CD14-positive monocyte (primary cell): ENCODE data around the gene TDRD1. TPM values are rescaled to one million over a fixed set of nuclear protein-coding genes. Genes with fewer than 3 reads are reported as not detected.

ENCODE experiments used
- DNase-seq, 3 donors: peaks; one replicate each; pipeline ENCODE4 v3.0.0-alpha.2; 2011 to 2022
- H2AFZ ChIP-seq: 2 replicates; pipeline ENCODE4 v1.6.0; 2012; ENCODE audit warnings: mild to moderate bottlenecking, low read depth, low read length, inconsistent platforms; ENCODE audit not compliant: insufficient read depth, poor library complexity, severe bottlenecking
- H3K27ac ChIP-seq, 2 donors: 1 replicate in 1 of 2; 2 replicates in 1 of 2; pipeline ENCODE4 v1.5.1; 2012 to 2013; ENCODE audit warnings: low read length in 2 of 2, control low read depth in 1 of 2, inconsistent platforms in 1 of 2, low read depth in 1 of 2, mild to moderate bottlenecking in 1 of 2
- H3K27me3 ChIP-seq, 2 donors: one replicate each; pipeline versions ENCODE4 v1.6.0 to v1.6.1; 2011 to 2013; ENCODE audit warnings: low read length in 2 of 2; ENCODE audit not compliant: control insufficient read depth in 2 of 2, insufficient read depth in 2 of 2
- H3K36me3 ChIP-seq, 2 donors: replicated peaks in 1 of 2; 1 replicate in 1 of 2; 2 replicates in 1 of 2; pipeline versions ENCODE4 v1.5.1 to v1.6.1; 2012 to 2013; ENCODE audit warnings: low read length in 2 of 2, control low read depth in 1 of 2, inconsistent platforms in 1 of 2, mild to moderate bottlenecking in 1 of 2; ENCODE audit not compliant: insufficient read depth in 2 of 2, control insufficient read depth in 1 of 2
- H3K4me1 ChIP-seq, 2 donors: 1 replicate in 1 of 2; 2 replicates in 1 of 2; pipeline versions ENCODE4 v1.5.1 to v1.6.1; 2012 to 2013; ENCODE audit warnings: low read length in 2 of 2, control low read depth in 1 of 2, inconsistent platforms in 1 of 2, mild to moderate bottlenecking in 1 of 2, moderate library complexity in 1 of 2; ENCODE audit not compliant: insufficient read depth in 2 of 2, control insufficient read depth in 1 of 2
- H3K4me2 ChIP-seq: replicated peaks from 2 replicates; pipeline ENCODE3; 2012; ENCODE audit warnings: low read length, moderate library complexity, mild to moderate bottlenecking; ENCODE audit not compliant: poor library complexity, severe bottlenecking; ENCODE audit errors: extremely low read depth
- H3K4me3 ChIP-seq, 3 experiments: fragments of 200-600 bp in 1 of 3; sonication (generic) in 1 of 3; replicated peaks in 1 of 3; 1 replicate in 2 of 3; 2 replicates in 1 of 3; pipeline ENCODE4 v1.5.1; 2011 to 2013; ENCODE audit warnings: low read length in 3 of 3, mild to moderate bottlenecking in 3 of 3, control low read depth in 2 of 3, low read depth in 2 of 3, inconsistent platforms in 1 of 3, moderate library complexity in 1 of 3
- H3K79me2 ChIP-seq: 2 replicates; pipeline ENCODE4 v1.6.0; 2012; ENCODE audit warnings: mild to moderate bottlenecking, control low read depth, inconsistent platforms, low read length, moderate library complexity; ENCODE audit not compliant: insufficient read depth
- H3K9ac ChIP-seq: 2 replicates; pipeline ENCODE4 v1.6.0; 2017; ENCODE audit warnings: low read length, mild to moderate bottlenecking; ENCODE audit not compliant: insufficient read depth, poor library complexity, severe bottlenecking
- H3K9me3 ChIP-seq, 2 donors: replicated peaks in 1 of 2; 1 replicate in 1 of 2; 2 replicates in 1 of 2; pipeline versions ENCODE4 v1.5.1 to v1.6.1; 2012 to 2013; ENCODE audit warnings: low read length in 2 of 2, control low read depth in 1 of 2; ENCODE audit not compliant: control insufficient read depth in 1 of 2, insufficient read depth in 1 of 2
- H4K20me1 ChIP-seq: 2 replicates; pipeline ENCODE4 v1.6.0; 2012; ENCODE audit warnings: mild to moderate bottlenecking, low read length, control low read depth, moderate library complexity; ENCODE audit not compliant: insufficient read depth
- H3K27ac Mint-ChIP-seq, 7 donors: one replicate each; pipeline ENCODE4 v1.8.0; 2020; ENCODE audit warnings: mild to moderate bottlenecking in 7 of 7, mixed read lengths in 7 of 7, moderate library complexity in 6 of 7, inconsistent platforms in 2 of 7
- H3K27me3 Mint-ChIP-seq, 3 donors: one replicate each; pipeline ENCODE4 v1.8.0; 2021 to 2022; ENCODE audit warnings: low read depth in 3 of 3, mild to moderate bottlenecking in 3 of 3, mixed read lengths in 3 of 3, moderate library complexity in 3 of 3, inconsistent platforms in 1 of 3
- H3K36me3 Mint-ChIP-seq, 2 donors: one replicate each; pipeline ENCODE4 v1.8.0; 2020; ENCODE audit warnings: mixed read lengths in 2 of 2, inconsistent platforms in 1 of 2, mild to moderate bottlenecking in 1 of 2
- H3K4me1 Mint-ChIP-seq: one replicate; pipeline ENCODE4 v1.8.0; 2020; ENCODE audit warnings: mild to moderate bottlenecking, mixed read lengths
- H3K4me3 Mint-ChIP-seq, 2 donors: one replicate each; pipeline ENCODE4 v1.8.0; 2020; ENCODE audit warnings: mild to moderate bottlenecking in 2 of 2, mixed read lengths in 2 of 2, moderate library complexity in 1 of 2
- H3K9me3 Mint-ChIP-seq, 7 donors: one replicate each; pipeline ENCODE4 v1.8.0; 2020 to 2022; ENCODE audit warnings: mixed read lengths in 7 of 7, mild to moderate bottlenecking in 6 of 7, moderate library complexity in 6 of 7, inconsistent platforms in 2 of 7
- WGBS: methylation state at CpG from one replicate; pipeline ENCODE4 v1.1.5; 2013; ENCODE audit warnings: missing lambda C conversion rate; ENCODE audit not compliant: insufficient coverage; 5-methylcytosine and 5-hydroxymethylcytosine counted together
- intact Hi-C, 2 donors: fragments of 100-400 bp; cut with micrococcal nuclease; formaldehyde crosslinking; loops; one replicate each; pipeline versions ENCODE4 v1.15.0 to v1.15.1; 2023
- polyA plus RNA-seq, 3 donors: library from polyadenylated mRNA; depleted of rRNA in 1 of 3; unstranded in 2 of 3; stranded (reverse) in 1 of 3; fragments of 300-500 nt in 2 of 3; fragments of >200 nt in 1 of 3; fragmentation: Illumina TruSeq in 2 of 3; gene quantifications; 1 replicate in 2 of 3; 2 replicates in 1 of 3; pipeline ENCODE4 v1.2.3, GENCODE V29; 2012 to 2021
- TF ChIP-seq, protein P1 (sequence below): fragments of 200-600 bp; IDR thresholded peaks from one replicate; pipeline ENCODE4 v1.8.0; 2022; ENCODE audit warnings: antibody characterized with exemption, mild to moderate bottlenecking

TDRD1 gene
- polyA plus RNA-seq, 3 donors = not detected

DNA sequence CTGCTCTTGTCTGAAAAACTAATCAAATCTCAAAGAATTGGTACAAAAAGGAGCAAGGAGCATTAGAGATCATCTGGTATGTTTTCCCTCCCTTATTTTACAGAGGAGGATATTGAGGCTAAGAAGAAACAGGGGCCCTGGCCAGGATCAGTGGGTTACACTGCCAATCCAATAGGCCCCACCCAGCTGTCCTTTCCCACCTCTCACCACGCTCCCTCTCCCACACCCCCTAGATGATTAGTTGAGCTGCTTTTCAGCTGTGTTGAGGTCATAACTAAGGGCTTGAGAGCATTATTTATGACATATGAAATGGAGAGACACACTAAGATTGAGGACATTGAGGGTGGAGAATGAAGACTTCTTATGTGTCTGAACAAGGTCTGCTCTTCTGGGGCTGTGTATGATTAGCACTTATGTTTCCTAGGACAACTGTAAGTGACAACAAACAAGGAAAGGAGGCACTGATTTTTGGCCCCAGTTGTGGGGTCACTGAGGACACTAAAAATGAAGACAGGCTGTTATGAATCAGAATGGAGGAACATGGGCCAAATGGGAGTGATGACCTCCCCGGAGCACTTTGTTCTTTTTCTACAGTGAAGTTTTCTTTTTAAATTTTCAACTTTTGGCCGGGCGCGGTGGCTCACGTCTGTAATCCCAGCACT, 86.4 kb downstream of the TDRD1 start:
- Histone ChIP-seq H3K4me1 (no peaks in the 10 kb centered on the region), H3K27me3 (no peaks in the 10 kb centered on the region), H2AFZ (no peak overlapping the region), H3K36me3 (no peaks in the 10 kb centered on the region), H3K4me3 (no peak overlapping the region), H4K20me1 (no peaks in the 10 kb centered on the region), H3K79me2 (no peaks in the 10 kb centered on the region), H3K27ac (no peak overlapping the region), H3K9me3 (no peaks in the 10 kb centered on the region), H3K9ac (no peak overlapping the region), H3K4me2 (no peak overlapping the region)
- peaks cover 0 to 2% (median 0%) of the 10 kb centered on the region in 7 donors for H3K9me3 Mint-ChIP-seq
- H3K27me3 Mint-ChIP-seq = peaks cover 6 to 7% (median 6%) of the 10 kb centered on the region in 3 donors
- no peak overlapping the region for H3K27ac Mint-ChIP-seq
- TF ChIP-seq, protein P1, sequence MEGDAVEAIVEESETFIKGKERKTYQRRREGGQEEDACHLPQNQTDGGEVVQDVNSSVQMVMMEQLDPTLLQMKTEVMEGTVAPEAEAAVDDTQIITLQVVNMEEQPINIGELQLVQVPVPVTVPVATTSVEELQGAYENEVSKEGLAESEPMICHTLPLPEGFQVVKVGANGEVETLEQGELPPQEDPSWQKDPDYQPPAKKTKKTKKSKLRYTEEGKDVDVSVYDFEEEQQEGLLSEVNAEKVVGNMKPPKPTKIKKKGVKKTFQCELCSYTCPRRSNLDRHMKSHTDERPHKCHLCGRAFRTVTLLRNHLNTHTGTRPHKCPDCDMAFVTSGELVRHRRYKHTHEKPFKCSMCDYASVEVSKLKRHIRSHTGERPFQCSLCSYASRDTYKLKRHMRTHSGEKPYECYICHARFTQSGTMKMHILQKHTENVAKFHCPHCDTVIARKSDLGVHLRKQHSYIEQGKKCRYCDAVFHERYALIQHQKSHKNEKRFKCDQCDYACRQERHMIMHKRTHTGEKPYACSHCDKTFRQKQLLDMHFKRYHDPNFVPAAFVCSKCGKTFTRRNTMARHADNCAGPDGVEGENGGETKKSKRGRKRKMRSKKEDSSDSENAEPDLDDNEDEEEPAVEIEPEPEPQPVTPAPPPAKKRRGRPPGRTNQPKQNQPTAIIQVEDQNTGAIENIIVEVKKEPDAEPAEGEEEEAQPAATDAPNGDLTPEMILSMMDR = no peak
- WGBS = 100% methylated on average over 1 of the region's 6 CpGs
- no peaks in the 10 kb centered on the region for H3K4me1 Mint-ChIP-seq
- no peak overlapping the region for H3K4me3 Mint-ChIP-seq
- DNase-seq = no peak
- no peaks in the 10 kb centered on the region for H3K36me3 Mint-ChIP-seq
- intact Hi-C loops = no loop called here

DNA sequence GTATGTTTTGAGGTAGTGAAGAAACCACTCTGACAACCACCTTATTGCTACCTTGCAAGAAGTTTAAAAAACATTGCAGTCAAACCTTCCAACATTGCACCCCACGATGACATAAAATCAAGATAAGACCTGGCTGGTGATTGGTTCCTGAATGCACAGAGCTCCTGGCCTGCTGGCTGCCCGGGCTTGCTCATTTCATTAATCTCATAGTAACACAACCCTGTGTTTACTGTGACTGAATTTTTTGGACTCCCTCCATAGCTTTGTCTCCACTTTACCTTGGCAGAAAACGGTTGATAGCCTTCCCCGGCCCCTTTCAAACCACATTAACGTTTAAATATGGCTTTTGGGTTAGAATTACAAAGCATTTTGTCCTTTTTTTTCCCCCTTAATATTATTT, 87.4 kb downstream of the TDRD1 start:
- H3K27ac ChIP-seq = no peak overlapping the region
- no peaks in the 10 kb centered on the region for H3K27me3 ChIP-seq
- Mint-ChIP-seq H3K36me3 (no peaks in the 10 kb centered on the region), H3K4me1 (no peaks in the 10 kb centered on the region), H3K27me3 (peaks cover 6 to 7% (median 6%) of the 10 kb centered on the region in 3 donors), H3K9me3 (peaks cover 0 to 2% (median 0%) of the 10 kb centered on the region in 7 donors), H3K4me3 (no peak overlapping the region), H3K27ac (no peak overlapping the region)
- no peaks in the 10 kb centered on the region for H3K36me3 ChIP-seq
- TF ChIP-seq, protein P1 = no peak
- H3K9ac ChIP-seq = no peak overlapping the region
- no peak overlapping the region for H3K4me2 ChIP-seq
- no peak overlapping the region for H2AFZ ChIP-seq
- H3K79me2 ChIP-seq = no peaks in the 10 kb centered on the region
- H4K20me1 ChIP-seq = no peaks in the 10 kb centered on the region
- H3K4me3 ChIP-seq = no peak overlapping the region
- no peak for DNase-seq
- no peaks in the 10 kb centered on the region for H3K4me1 ChIP-seq
- no peaks in the 10 kb centered on the region for H3K9me3 ChIP-seq
- WGBS = 71% methylated on average over 2 of the region's 5 CpGs
- intact Hi-C loops = no loop called here
